ENCODE measurements around the gene ZNF665. TPM values are rescaled to one million over a fixed set of nuclear protein-coding genes. Genes with fewer than 3 reads are reported as not detected.
"Not testable (repeated sequence)": the region's sequence is repeated elsewhere in the genome, so short reads cannot be mapped to it uniquely, and the experiment has no call there.

ZNF665 gene
- total RNA-seq, 1 donor from 2014 or later, result 5.8 TPM

DNA sequence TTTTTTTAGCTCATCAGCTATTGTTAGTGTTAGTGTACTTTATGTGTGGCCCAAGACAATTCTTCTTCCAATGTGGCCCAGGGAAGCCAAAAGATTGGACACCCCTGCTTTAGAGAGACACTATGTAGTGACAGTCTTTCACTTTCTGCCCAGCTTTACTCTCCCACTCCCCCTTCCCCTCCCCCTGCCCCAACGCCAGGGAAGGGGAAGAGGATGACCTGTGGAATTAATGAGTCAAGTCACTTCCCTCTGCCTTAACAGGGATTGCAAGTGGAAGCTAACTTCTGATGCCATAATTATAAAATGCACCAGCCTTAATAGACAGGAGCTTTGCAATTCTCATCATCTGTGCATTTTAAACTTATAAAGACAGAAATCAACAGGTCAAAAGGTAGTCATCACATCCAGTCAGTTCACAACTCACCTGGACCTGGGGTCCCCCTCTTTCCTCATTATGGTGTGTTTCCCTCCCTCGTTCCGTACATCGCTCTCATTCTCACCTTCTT is 62.0 kb downstream of the ZNF665 start:
- Mint-ChIP-seq H3K27ac (no peak overlapping the region), H3K36me3 (ENCODE audit: low read depth) (peaks cover 21% of the 10 kb centered on the region), H3K4me3 (no peak overlapping the region), H3K27me3 (no peaks in the 10 kb centered on the region), H3K4me1 (peaks cover 16% of the 10 kb centered on the region), H3K9me3 (peaks cover 11% of the 10 kb centered on the region)
- no peak for DNase-seq
- TF ChIP-seq CTCF (IDR thresholded peaks at IDR 0.05), result no peak
- intact Hi-C loops (cut with micrococcal nuclease), result no loop called here
- no peak for ATAC-seq (ENCODE audit: low read depth)
- ChIA-PET POLR2A (interaction anchor here (0.6 kb wide), 1 partner anchor 14 kb away, joined by 6 read pairs; no protein-coding TSS in a partner anchor), CTCF (no interaction called here)

DNA sequence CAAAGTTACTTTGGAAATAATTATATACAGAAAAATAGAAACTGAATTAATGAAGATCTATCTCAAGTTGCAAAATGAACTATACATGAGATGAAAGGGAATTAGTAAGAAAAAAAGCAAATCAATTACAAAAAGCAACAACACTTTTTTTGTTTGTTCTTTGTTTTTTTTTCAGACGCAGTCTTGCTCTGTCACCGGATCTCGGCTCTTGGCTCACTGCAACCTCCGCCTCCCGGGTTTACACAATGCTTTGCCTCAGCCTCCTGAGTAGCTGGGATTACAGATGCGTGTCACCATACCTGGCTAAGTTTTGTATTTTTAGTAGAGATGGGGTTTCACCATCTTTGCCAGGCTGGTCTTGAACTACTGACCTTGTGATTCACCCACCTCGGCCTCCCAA is 62.7 kb downstream of the ZNF665 start:
- H3K9me3 Mint-ChIP-seq, result peaks cover 7% of the 10 kb centered on the region
- CTCF ChIA-PET, result no interaction called here
- TF ChIP-seq CTCF (IDR thresholded peaks at IDR 0.05), result no peak

GRCh38 chr19:53126733-53127526 is 66.2 kb downstream of the ZNF665 start:
- H3K4me3 Mint-ChIP-seq; CTCF ChIA-PET; DNase-seq; H3K4me1 Mint-ChIP-seq; H3K27ac Mint-ChIP-seq; H3K9me3 Mint-ChIP-seq; intact Hi-C loops (cut with micrococcal nuclease); H3K27me3 Mint-ChIP-seq; ATAC-seq (ENCODE audit: low read depth): not testable (repeated sequence)
- H3K36me3 Mint-ChIP-seq (ENCODE audit: low read depth), result peaks cover 16% of the 10 kb centered on the region
- POLR2A ChIA-PET, result interaction anchor here (0.7 kb wide), 1 partner anchor 31 kb away, joined by 4 read pairs; no protein-coding TSS in a partner anchor

More for the DNA sequence above, 62.7 kb downstream of the ZNF665 start:
- Mint-ChIP-seq H3K4me1 (peaks cover 16% of the 10 kb centered on the region), H3K27ac (no peak overlapping the region), H3K4me3 (no peak overlapping the region), H3K36me3 (ENCODE audit: low read depth) (peaks cover 16% of the 10 kb centered on the region), H3K27me3 (no peaks in the 10 kb centered on the region)
- POLR2A ChIA-PET, result no interaction called here
- intact Hi-C loops (cut with micrococcal nuclease), result no loop called here
- ATAC-seq (ENCODE audit: low read depth) (no peak), DNase-seq (no peak)

DNA sequence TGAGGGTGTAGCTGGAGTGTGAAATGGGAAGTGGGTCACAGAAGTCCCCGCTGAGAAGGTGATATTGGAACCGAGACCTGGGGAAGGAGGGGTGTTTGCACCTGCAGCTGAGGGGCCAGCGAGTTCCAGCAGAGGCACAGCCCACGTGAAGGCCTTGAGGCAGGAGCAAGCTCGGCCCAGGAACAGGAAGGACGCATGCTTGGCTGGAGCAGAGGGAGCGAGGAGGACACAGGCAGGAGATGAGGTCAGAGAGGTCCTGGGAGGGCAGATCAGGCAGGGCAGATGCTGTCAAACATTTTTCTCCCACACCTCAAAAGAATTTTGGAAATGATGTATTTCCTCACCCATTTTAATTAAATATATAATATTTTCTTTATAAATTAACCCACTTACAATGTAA is 69.8 kb downstream of the ZNF665 start:
- CTCF ChIA-PET, result no interaction called here
- Mint-ChIP-seq H3K36me3 (ENCODE audit: low read depth) (peaks cover 21% of the 10 kb centered on the region), H3K27me3 (no peaks in the 10 kb centered on the region), H3K9me3 (peaks cover 9% of the 10 kb centered on the region), H3K4me1 (no peaks in the 10 kb centered on the region), H3K27ac (no peak overlapping the region), H3K4me3 (no peak overlapping the region)
- ATAC-seq (ENCODE audit: low read depth) (no peak), DNase-seq (no peak)
- intact Hi-C loops (cut with micrococcal nuclease), result no loop called here
- TF ChIP-seq CTCF (IDR thresholded peaks at IDR 0.05), result no peak
- POLR2A ChIA-PET, result no interaction called here

Other genes starting within 250 kb of the ZNF665 start
- gene ZNF816, start 230.5 kb downstream of the ZNF665 start, total RNA-seq, result 17.0 and 18.0 TPM in 2 replicates
- 0.11 and 0.12 TPM in 2 replicates for gene ERVV-1, start 179.4 kb downstream of the ZNF665 start, total RNA-seq
- not detected in 2 replicates for gene ERVV-2, start 148.6 kb downstream of the ZNF665 start, total RNA-seq
- 46.3 and 61.3 TPM in 2 replicates for gene ZNF160, start 89.9 kb downstream of the ZNF665 start, total RNA-seq
- gene ZNF415, start 60.4 kb downstream of the ZNF665 start, total RNA-seq, result 2.7 and 5.8 TPM in 2 replicates
- gene ZNF347, start 34.3 kb downstream of the ZNF665 start, total RNA-seq, result 17.7 and 19.9 TPM in 2 replicates
- 13.7 and 14.2 TPM in 2 replicates for gene ZNF677, start 61.5 kb upstream of the ZNF665 start, total RNA-seq
- gene VN1R2, start 64.9 kb upstream of the ZNF665 start, total RNA-seq, result not detected in 2 replicates
- gene VN1R4, start 74.4 kb upstream of the ZNF665 start, total RNA-seq, result not detected in 2 replicates
- gene ZNF845, start 140.4 kb upstream of the ZNF665 start, total RNA-seq, result 11.6 and 11.9 TPM in 2 replicates
- gene ZNF525, start 172.3 kb upstream of the ZNF665 start, total RNA-seq, result 28.9 and 37.4 TPM in 2 replicates
- 16.2 and 18.9 TPM in 2 replicates for gene ZNF765, start 201.8 kb upstream of the ZNF665 start, total RNA-seq
- gene ZNF761, start 238.6 kb upstream of the ZNF665 start, total RNA-seq, result 11.1 and 13.8 TPM in 2 replicates

All from activated B cell treated with CpG ODN at 0.5 μM for 24 hours (primary cell).